ENCODE results near the gene NT5M.

NT5M gene

DNA sequence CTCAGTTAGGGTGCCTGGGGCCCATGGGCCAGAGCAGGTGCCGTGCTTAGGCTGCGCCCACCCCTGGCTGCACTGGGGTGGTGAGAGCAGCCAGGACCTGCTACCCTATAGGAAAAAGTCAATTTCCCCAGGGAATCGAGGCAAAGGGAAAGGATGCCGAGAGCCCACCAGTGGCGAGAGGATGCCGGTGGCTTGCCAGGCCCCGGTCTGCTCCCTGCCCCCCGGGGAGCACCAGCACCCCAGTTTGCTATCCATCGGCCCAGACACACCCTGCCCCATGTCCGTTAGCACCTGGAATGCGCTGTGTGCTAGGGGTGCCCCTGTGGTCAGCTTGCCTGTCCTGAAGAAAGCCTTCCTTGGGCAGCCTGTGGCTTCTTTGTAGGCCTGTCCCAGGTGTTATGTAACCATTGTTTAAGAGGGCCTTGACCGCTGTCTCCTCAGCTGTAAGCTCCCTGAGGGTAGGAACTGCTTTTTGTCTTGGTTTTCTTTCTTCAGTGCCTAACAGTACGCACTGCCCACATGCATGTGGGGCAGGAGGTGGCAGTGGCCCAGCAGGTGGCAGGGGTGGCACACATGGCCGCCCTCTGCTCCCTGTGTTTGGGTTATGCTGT lies 40.8 kb downstream of the NT5M start:
- no peak for DNase-seq (ENCODE audit: low read depth in 3 of 3)

- no peak for DNase-seq (ENCODE audit: low read depth in 3 of 3)
These were observed 41.5 kb downstream of the NT5M start for GRCh38 chr17:17344507-17345293.

- no peak for DNase-seq (ENCODE audit: low read depth in 3 of 3)
These were observed 42.1 kb downstream of the NT5M start for GRCh38 chr17:17345294-17345597.

DNA sequence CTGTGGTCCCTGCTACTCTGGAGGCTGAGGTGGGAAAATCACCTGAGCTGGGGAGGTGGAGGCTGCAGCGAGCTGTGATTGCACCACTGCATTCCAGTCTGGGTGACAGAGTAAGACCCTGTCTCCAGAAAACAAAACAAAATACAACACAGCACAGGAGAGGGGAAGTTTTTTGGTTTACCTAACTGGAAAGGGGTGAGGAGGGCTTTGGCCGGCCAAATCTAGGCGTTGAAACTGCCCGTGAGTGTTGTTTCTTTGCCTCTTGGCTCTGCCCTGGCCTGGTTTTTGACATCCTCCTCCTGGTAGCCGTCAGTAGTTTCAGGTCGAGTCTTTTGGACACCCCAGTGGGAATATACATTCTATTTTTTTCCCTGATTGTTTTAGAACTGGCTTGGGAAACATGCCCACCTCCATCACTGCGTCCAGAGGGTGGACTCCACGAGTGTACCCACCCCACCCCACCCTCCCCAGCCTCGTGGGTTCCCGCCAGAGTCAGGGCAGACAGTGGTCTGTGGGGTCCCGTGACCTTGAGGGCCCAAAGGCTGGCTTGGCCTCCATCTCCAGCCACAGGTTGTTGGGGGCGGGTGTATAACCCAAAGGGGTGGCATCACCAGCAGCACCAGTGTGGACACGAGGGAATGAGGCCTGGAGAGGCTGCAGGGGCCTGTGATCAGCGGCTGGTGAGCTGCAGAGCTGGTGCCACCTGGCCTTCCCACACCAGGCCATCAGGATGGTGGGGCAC lies 42.7 kb downstream of the NT5M start:
- DNase-seq (ENCODE audit: low read depth in 3 of 3): no peak

- DNase-seq (ENCODE audit: low read depth in 3 of 3): no peak
These were observed 43.5 kb downstream of the NT5M start for GRCh38 chr17:17346428-17347233.

DNA sequence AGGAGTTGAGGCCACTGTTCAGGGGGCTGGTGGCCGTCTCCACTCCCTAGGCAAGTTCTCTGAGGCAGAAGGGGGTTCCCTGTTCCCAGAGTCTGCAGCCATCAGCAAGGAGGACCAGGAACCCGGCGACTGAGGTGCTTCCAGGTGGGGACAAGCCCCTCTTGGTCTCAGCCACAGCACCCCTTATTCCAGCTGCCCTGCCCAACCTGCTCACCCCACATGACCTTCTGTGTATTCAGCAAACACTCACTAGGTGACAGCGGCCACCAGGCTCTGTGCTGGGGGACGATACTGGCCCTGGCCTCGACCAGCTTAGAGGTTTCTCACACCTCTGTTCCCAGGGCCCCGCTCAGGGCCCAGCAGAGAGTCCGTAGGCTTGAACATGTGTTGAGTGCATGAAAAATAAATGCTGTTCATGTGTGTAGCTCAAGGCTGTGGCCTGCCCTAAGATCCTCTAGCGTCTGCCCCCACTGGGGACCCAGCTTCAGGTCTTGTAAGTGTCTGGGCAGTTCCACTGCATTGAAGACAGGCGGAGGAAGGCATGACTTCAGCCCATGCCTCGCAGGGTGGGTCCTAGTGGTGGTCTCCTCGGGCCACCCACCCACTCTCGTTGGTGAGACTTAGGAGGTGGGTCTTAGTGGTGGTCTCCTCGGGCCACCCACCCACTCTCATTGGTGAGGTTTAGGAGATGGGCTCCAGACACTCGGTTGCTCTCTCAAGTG lies 44.2 kb downstream of the NT5M start:
- no peak for DNase-seq (ENCODE audit: low read depth in 3 of 3)

GRCh38 chr17:17347956-17348871 lies 45.0 kb downstream of the NT5M start:
- no peak for DNase-seq (ENCODE audit: low read depth in 3 of 3)

DNA sequence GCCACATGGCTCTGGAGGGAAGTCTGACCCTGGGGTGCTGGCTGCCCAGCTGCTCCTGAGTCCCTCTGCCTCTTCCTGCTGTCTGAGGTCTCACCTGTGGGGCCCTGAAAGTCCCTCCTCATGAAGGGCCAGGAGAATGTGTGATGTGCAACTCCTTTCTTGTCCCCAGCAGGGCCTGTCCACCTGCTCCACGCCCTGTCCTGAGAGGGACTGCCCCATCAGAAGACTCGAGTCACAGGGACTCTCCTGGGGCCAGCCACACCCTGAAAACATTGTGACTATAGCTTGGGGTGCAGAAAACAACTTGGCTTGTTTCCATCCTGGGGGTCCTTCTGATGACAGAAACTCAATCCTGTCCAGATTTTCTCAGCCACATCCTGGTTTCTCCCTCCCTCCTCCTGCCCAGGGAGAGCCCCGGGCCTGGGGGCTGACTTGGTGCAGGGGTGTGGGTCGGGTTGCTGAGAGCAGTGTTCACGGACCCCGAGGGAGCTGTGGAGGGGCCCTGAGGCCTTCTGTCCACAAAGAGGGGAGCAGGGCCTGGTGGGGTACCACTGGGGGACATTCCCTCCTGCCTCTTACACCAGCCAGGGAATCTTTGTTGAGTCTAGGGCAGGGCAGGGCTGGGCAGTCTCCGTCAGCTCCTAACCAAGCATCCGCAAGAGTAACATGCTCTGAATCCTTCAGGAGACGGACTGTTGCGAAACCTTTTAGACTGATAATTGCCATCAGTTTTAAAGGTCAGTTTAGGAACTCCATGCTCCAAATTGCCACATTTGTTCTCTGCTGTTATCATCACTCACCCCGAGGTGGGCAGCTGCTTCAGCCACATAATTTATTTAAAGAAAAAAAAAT lies 45.9 kb downstream of the NT5M start:
- DNase-seq (ENCODE audit: low read depth in 3 of 3): no peak

DNA sequence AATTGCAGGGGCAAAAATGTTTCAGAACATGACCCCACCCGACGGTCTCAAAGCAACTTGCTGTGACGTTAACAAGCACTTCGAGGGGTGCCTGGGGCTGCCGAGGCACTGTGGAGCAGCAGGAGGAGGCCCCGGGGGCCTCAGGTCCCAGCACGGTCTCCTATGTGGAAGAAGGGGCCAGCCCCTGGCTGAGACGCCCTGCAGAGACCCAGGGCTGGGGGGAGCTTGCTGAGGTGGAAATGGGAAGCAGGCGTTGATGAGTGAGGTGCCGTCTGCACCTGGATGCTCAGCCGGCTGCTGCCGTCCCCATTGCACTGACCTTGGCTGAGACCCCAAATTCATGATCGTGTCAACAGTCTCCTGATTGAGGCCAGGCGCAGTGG lies 46.5 kb downstream of the NT5M start:
- no peak for DNase-seq (ENCODE audit: low read depth in 3 of 3)

GRCh38 chr17:17350491-17351355 lies 47.5 kb downstream of the NT5M start:
- no peak for DNase-seq (ENCODE audit: low read depth in 3 of 3)

- DNase-seq (ENCODE audit: low read depth in 3 of 3): no peak
These were observed 48.3 kb downstream of the NT5M start for GRCh38 chr17:17351356-17351891.

DNA sequence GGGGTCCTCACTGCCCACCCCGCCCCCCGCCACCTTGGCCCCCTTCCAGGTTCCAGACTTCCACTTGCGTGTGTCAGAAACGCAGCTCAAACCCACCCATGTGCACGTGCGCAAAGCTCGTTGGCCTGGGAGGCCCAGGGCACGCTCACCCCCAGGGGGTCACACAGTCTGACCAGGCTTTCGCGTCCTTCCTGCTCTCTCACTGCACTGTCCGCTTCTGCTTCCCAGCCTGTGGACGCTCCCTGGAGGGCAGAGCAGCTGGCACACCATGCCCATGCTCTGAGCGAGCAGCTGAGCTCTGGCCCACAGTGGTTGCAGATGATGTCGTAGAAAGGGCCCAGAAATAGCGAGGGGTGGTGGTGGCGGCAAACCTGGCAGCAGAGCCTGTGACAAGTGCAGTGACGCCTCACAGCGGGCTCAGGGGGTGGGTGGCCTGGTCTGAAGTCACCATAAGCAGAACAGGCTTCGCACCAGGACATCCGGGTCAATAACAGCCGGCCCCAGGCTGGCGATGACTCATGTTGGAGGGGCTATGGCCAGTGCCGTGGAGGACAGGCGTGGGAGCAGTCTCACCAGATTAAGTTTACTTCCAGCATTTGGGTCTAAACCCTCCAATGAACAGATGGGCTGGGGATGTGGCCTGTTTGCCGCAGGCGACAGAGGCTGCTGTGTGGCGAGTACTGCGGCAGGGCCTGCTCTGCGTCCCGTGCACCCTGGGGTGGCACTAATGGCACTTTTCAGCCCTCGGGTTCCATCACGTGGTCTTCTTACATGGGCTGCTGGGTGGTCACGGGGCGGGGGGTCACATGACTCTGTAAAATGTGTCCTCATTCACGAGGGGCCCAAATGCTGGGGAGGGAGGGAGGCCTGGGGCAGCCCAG lies 49.0 kb downstream of the NT5M start:
- DNase-seq (ENCODE audit: low read depth in 3 of 3): no peak

GRCh38 chr17:17352836-17353624 lies 49.9 kb downstream of the NT5M start:
- no peak for DNase-seq (ENCODE audit: low read depth in 3 of 3)

GRCh38 chr17:17353625-17354484 lies 50.7 kb downstream of the NT5M start:
- DNase-seq (ENCODE audit: low read depth in 3 of 3): no peak

DNA sequence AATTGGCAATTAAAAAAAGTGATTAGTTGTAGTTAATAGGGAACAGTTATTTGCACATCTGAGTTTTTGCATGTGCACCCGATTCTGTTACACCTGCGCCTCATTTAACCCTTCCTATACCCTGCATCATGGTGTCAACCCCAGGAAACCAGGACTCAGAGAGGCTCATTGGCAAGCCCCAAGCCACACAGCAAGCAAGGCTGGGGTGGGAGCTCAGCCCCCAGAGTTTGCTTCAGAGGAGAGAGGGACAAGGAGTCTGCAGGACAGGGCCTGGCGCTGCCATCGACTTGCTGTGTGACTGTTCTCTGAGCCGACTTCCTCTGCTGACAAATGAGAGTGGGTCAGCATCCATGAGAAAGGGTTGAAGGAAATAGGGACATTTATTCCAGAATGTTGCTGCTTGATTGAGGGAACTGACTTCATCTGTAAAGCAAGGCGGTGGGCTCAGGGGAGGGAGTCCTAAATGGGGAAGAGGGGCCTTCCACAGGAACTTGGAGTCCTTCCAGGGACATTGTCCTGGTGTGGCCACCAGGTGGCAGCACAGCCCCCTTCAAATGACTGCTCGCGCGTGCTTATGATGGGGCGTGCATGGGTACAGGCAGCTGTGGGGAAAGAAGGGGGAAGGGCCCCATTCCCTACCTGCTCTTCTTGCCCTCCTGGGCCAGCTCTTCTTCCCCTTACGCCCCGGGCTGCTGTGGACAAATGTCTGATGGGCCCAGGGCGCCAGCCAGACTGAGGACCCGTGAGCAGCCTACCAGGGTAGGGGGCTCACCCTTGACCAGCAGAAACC lies 51.6 kb downstream of the NT5M start:
- DNase-seq (ENCODE audit: low read depth in 3 of 3): peak; percentile 55 to 65 (median 62)

Data from stimulated activated CD4-positive, alpha-beta T cell treated with anti-CD3 and anti-CD28 coated beads, TNF-alpha, amount 100 ng/mL, for 48 hours (primary cell).